ENCODE measurements around the gene EFHD2. TPM values are rescaled to one million over a fixed set of nuclear protein-coding genes. Genes with fewer than 3 reads are reported as not detected.

Gene EFHD2
- polyA plus RNA-seq, 3 donors: 314 to 329 (median 323) TPM

- Histone ChIP-seq H3K4me2 (replicated peaks; ENCODE audit: extremely low read depth, low read length, poor library complexity, severe bottlenecking) (no peak overlapping the region), H3K4me1 (ENCODE audit: control insufficient read depth in 1 of 2, insufficient read depth in 2 of 2, low read length in 2 of 2) (no peaks in the 10 kb centered on the region), H3K27me3 (ENCODE audit: control insufficient read depth in 2 of 2, insufficient read depth in 2 of 2, low read length in 2 of 2) (no peaks in the 10 kb centered on the region), H3K4me3 (replicated peaks in 1 of 3; ENCODE audit: low read depth in 2 of 3, low read length in 3 of 3) (no peak overlapping the region), H4K20me1 (ENCODE audit: insufficient read depth, low read length) (no peaks in the 10 kb centered on the region), H3K9ac (ENCODE audit: insufficient read depth, low read length, poor library complexity, severe bottlenecking) (no peak overlapping the region), H3K9me3 (replicated peaks in 1 of 2; ENCODE audit: control insufficient read depth in 1 of 2, insufficient read depth in 1 of 2, low read length in 2 of 2) (no peaks in the 10 kb centered on the region), H2AFZ (ENCODE audit: insufficient read depth, low read depth, low read length, poor library complexity, severe bottlenecking) (no peak overlapping the region), H3K36me3 (replicated peaks in 1 of 2; ENCODE audit: control insufficient read depth in 1 of 2, insufficient read depth in 2 of 2, low read length in 2 of 2) (no peaks in the 10 kb centered on the region), H3K79me2 (ENCODE audit: insufficient read depth, low read length) (no peaks in the 10 kb centered on the region), H3K27ac (ENCODE audit: low read depth in 1 of 2, low read length in 2 of 2) (no peak overlapping the region)
- Mint-ChIP-seq H3K27ac (no peak overlapping the region), H3K36me3 (no peaks in the 10 kb centered on the region), H3K4me3 (no peak overlapping the region), H3K9me3 (peaks cover 0 to 5% (median 0%) of the 10 kb centered on the region in 7 donors), H3K4me1 (no peaks in the 10 kb centered on the region), H3K27me3 (ENCODE audit: low read depth in 3 of 3) (peaks cover 0 to 5% (median 4%) of the 10 kb centered on the region in 3 donors)
- intact Hi-C loops (cut with micrococcal nuclease): no loop called here
- WGBS (ENCODE audit: insufficient coverage): 80% methylated on average over 7 of the region's 9 CpGs
- no peak for DNase-seq
- no peak for TF ChIP-seq CTCF (IDR thresholded peaks at IDR 0.05)
These were observed 16.0 kb upstream of the EFHD2 start for GRCh38 chr1:15393475-15394257.

- H3K36me3 Mint-ChIP-seq: no peaks in the 10 kb centered on the region
- H3K27me3 ChIP-seq (ENCODE audit: control insufficient read depth in 2 of 2, insufficient read depth in 2 of 2, low read length in 2 of 2): no peaks in the 10 kb centered on the region
- H3K27ac Mint-ChIP-seq: no peak overlapping the region
- H3K4me2 ChIP-seq (replicated peaks; ENCODE audit: extremely low read depth, low read length, poor library complexity, severe bottlenecking): no peak overlapping the region
- H3K4me3 Mint-ChIP-seq: no peak overlapping the region
- no peaks in the 10 kb centered on the region for H4K20me1 ChIP-seq (ENCODE audit: insufficient read depth, low read length)
- DNase-seq: no peak
- no peaks in the 10 kb centered on the region for H3K9me3 ChIP-seq (replicated peaks in 1 of 2; ENCODE audit: control insufficient read depth in 1 of 2, insufficient read depth in 1 of 2, low read length in 2 of 2)
- no peaks in the 10 kb centered on the region for H3K4me1 Mint-ChIP-seq
- no peaks in the 10 kb centered on the region for H3K4me1 ChIP-seq (ENCODE audit: control insufficient read depth in 1 of 2, insufficient read depth in 2 of 2, low read length in 2 of 2)
- H3K36me3 ChIP-seq (replicated peaks in 1 of 2; ENCODE audit: control insufficient read depth in 1 of 2, insufficient read depth in 2 of 2, low read length in 2 of 2): no peaks in the 10 kb centered on the region
- intact Hi-C loops (cut with micrococcal nuclease): no loop called here
- no peak overlapping the region for H3K4me3 ChIP-seq (replicated peaks in 1 of 3; ENCODE audit: low read depth in 2 of 3, low read length in 3 of 3)
- no peak for TF ChIP-seq CTCF (IDR thresholded peaks at IDR 0.05)
- no peaks in the 10 kb centered on the region for H3K79me2 ChIP-seq (ENCODE audit: insufficient read depth, low read length)
- no peak overlapping the region for H2AFZ ChIP-seq (ENCODE audit: insufficient read depth, low read depth, low read length, poor library complexity, severe bottlenecking)
- peaks cover under 1 to 8% (median under 1%) of the 10 kb centered on the region in 7 donors for H3K9me3 Mint-ChIP-seq
- no peak overlapping the region for H3K27ac ChIP-seq (ENCODE audit: low read depth in 1 of 2, low read length in 2 of 2)
- no peak overlapping the region for H3K9ac ChIP-seq (ENCODE audit: insufficient read depth, low read length, poor library complexity, severe bottlenecking)
- peaks cover 0 to 5% (median 4%) of the 10 kb centered on the region in 3 donors for H3K27me3 Mint-ChIP-seq (ENCODE audit: low read depth in 3 of 3)
- no CpG with 5 or more reads among the region's 3 CpGs for WGBS (ENCODE audit: insufficient coverage)
These were observed 15.4 kb upstream of the EFHD2 start for GRCh38 chr1:15394258-15394690.
